ENCODE data around the gene ZEB1. TPM values are rescaled to one million over a fixed set of nuclear protein-coding genes. Genes with fewer than 3 reads are reported as not detected.

Gene ZEB1
- total and polyA plus RNA-seq, 2 of the 8 experiments (the other 6 are each of a cell fraction or from before 2014, with no cell fraction given), result 0.08 to 0.15 TPM

DNA sequence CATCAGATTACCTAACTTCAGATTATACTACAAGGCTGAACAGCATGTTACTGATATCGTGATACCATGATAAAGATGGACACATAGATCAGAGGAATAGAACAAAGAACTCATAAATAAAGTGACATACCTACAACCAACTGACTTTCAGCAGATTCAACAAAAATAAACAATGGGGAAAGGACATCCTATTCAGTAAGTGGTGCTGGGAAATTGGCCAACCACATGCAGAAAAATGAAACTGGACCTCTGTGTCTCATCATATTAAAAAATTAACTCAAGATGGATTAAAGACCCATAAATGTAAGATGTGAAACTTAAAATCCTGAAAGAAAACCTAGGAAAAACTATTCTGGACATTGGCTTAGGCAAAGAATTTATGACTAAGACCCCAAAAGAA, 158.6 kb downstream of the ZEB1 start:
- Histone ChIP-seq H3K56ac (replicated peaks; ENCODE audit: insufficient read length, low read depth, low read length) (no peak overlapping the region), H4K8ac (ENCODE audit: extremely low read depth, insufficient read depth, low read length) (no peak overlapping the region), H3K9me3 (ENCODE audit: insufficient read depth in 2 of 2, low read depth in 1 of 2, low read length in 1 of 2) (no peaks in the 10 kb centered on the region), H2AFZ (ENCODE audit: low read length) (no peak overlapping the region), H2BK5ac (ENCODE audit: low read depth, low read length) (no peak overlapping the region), H3K14ac (ENCODE audit: insufficient read length) (no peak overlapping the region), H3K79me1 (ENCODE audit: low read depth, low read length) (no peaks in the 10 kb centered on the region), H2BK120ac (replicated peaks; ENCODE audit: low read depth, low read length) (no peak overlapping the region), H4K91ac (replicated peaks; ENCODE audit: insufficient read length, low read length) (no peak overlapping the region), H3K27me3 (replicated peaks in 1 of 4; ENCODE audit: control insufficient read depth in 3 of 4, extremely low read depth in 1 of 4, insufficient read depth in 3 of 4, low read length in 3 of 4) (no peaks in the 10 kb centered on the region), H3K4me2 (ENCODE audit: insufficient read depth in 1 of 2, low read depth in 2 of 2, low read length in 2 of 2) (no peak overlapping the region), H2AK5ac (ENCODE audit: low read depth, low read length) (no peak overlapping the region), H3K36me3 (ENCODE audit: control insufficient read depth in 2 of 4, insufficient read depth in 4 of 4, low read length in 3 of 4) (no peaks in the 10 kb centered on the region), H3K18ac (ENCODE audit: extremely low read depth, low read length) (no peak overlapping the region), H2BK20ac (ENCODE audit: low read length) (no peak overlapping the region), H3K23ac (ENCODE audit: insufficient read length) (no peak overlapping the region), H3K27ac (ENCODE audit: low read depth, low read length) (no peak overlapping the region), H3K4me3 (ENCODE audit: extremely low read depth in 1 of 4, insufficient read depth in 2 of 4, low read depth in 3 of 4, low read length in 4 of 4) (no peak overlapping the region), H3K4ac (replicated peaks; ENCODE audit: insufficient read length, low read depth, low read length) (no peak overlapping the region), H3K23me2 (ENCODE audit: low read depth, low read length) (no peaks in the 10 kb centered on the region), H3K4me1 (replicated peaks in 1 of 4; ENCODE audit: control insufficient read depth in 3 of 4, insufficient read depth in 4 of 4, low read length in 3 of 4) (no peaks in the 10 kb centered on the region), H2BK15ac (ENCODE audit: low read length) (no peak overlapping the region), H4K5ac (ENCODE audit: insufficient read length, low read depth, low read length) (no peak overlapping the region), H4K20me1 (replicated peaks in 1 of 2; ENCODE audit: control insufficient read depth in 1 of 2, insufficient read depth in 2 of 2, low read length in 2 of 2) (no peaks in the 10 kb centered on the region), H3K79me2 (ENCODE audit: control insufficient read depth in 1 of 2, insufficient read depth in 2 of 2, low read length in 2 of 2) (no peaks in the 10 kb centered on the region), H3K9ac (replicated peaks in 1 of 4; ENCODE audit: extremely low read depth in 1 of 4, low read depth in 3 of 4, low read length in 3 of 4) (no peak overlapping the region), H2BK12ac (ENCODE audit: low read depth, low read length) (no peak overlapping the region)
- ChIA-PET POLR2A (ENCODE audit: partially characterized antibody) (no interaction called here), CTCF (ENCODE audit: partially characterized antibody) (no interaction called here)
- FAIRE-seq (no peak), DNase-seq (ENCODE audit: low read depth in 1 of 2, low spot score in 2 of 2) (no peak)
- 96% methylated on average over 1 of the region's 1 CpG; no CpG with 5 or more reads in 1 of the 2 experiments for WGBS, 2 experiments (ENCODE audit: extremely low coverage in 1 of 2, insufficient coverage in 1 of 2, insufficient read length in 1 of 2, insufficient replicate concordance in 2 of 2, low coverage in 1 of 2, low lambda C conversion rate in 2 of 2, missing lambda C conversion rate in 1 of 2)
- TF ChIP-seq KDM1A (IDR thresholded peaks at IDR 0.05; ENCODE audit: borderline replicate concordance, low read length) (no peak), CTBP2 (IDR thresholded peaks at IDR 0.05; ENCODE audit: borderline replicate concordance, insufficient read depth, insufficient read length, low read length) (no peak), MAFK (IDR thresholded peaks at IDR 0.05; ENCODE audit: low read depth, low read length) (no peak), SRF (IDR thresholded peaks at IDR 0.05; ENCODE audit: low read depth, low read length) (no peak), SP1 (IDR thresholded peaks at IDR 0.05; ENCODE audit: low read depth, low read length) (no peak), TAF7 (optimal IDR thresholded peaks at IDR 0.05; ENCODE audit: borderline replicate concordance, low read depth, low read length) (no peak), SIX5 (IDR thresholded peaks at IDR 0.05; ENCODE audit: low read depth, low read length) (no peak), POU5F1 (IDR thresholded peaks at IDR 0.05; ENCODE audit: low read depth, low read length) (no peak)
